Stimulated activated CD8-positive, alpha-beta memory T cell treated with anti-CD3 and anti-CD28 coated beads, Interleukin-15, amount 100 ng/mL, for 24 hours (primary cell): ENCODE measurements around the gene TRIM37.
"Not testable (repeated sequence)": the region's sequence is repeated elsewhere in the genome, so short reads cannot be mapped to it uniquely, and the experiment has no call there.

ENCODE experiments used
- DNase-seq: peaks from one replicate; pipeline ENCODE4 v3.0.0-alpha.2; 2020; ENCODE audit warnings: low read depth

TRIM37 gene

GRCh38 chr17:58995247-58995940 lies 111.3 kb downstream of the TRIM37 start:
- no peak for DNase-seq

- DNase-seq, result no peak
These were observed 113.4 kb downstream of the TRIM37 start for GRCh38 chr17:58993311-58993710.

GRCh38 chr17:58991718-58992331 lies 114.9 kb downstream of the TRIM37 start:
- DNase-seq, result no peak

- no peak for DNase-seq
These were observed 117.1 kb downstream of the TRIM37 start for GRCh38 chr17:58989629-58990028.

GRCh38 chr17:58985971-58986370 lies 120.7 kb downstream of the TRIM37 start:
- DNase-seq, result no peak

GRCh38 chr17:58985367-58985766 lies 121.3 kb downstream of the TRIM37 start:
- DNase-seq, result no peak

- no peak for DNase-seq
These were observed 124.1 kb downstream of the TRIM37 start for GRCh38 chr17:58982626-58983025.

- no peak for DNase-seq
These were observed 125.8 kb downstream of the TRIM37 start for GRCh38 chr17:58980706-58981481.

GRCh38 chr17:58976541-58976940 lies 130.1 kb downstream of the TRIM37 start:
- no peak for DNase-seq

- no peak for DNase-seq
These were observed 132.3 kb downstream of the TRIM37 start for GRCh38 chr17:58974354-58974753.

GRCh38 chr17:58970609-58971450 lies 135.8 kb downstream of the TRIM37 start:
- DNase-seq, result no peak

- no peak for DNase-seq
These were observed 137.1 kb downstream of the TRIM37 start for GRCh38 chr17:58969612-58970011.

GRCh38 chr17:58969156-58969555 lies 137.5 kb downstream of the TRIM37 start:
- no peak for DNase-seq

- no peak for DNase-seq
These were observed 138.1 kb downstream of the TRIM37 start for GRCh38 chr17:58968426-58969061.

GRCh38 chr17:58966208-58966607 lies 140.5 kb downstream of the TRIM37 start:
- no peak for DNase-seq

GRCh38 chr17:58965221-58965620 lies 141.5 kb downstream of the TRIM37 start:
- DNase-seq, result no peak

- no peak for DNase-seq
These were observed 146.6 kb downstream of the TRIM37 start for GRCh38 chr17:58960068-58960467.

- not testable (repeated sequence) for DNase-seq
These were observed 149.0 kb downstream of the TRIM37 start for GRCh38 chr17:58957725-58958073.

GRCh38 chr17:58956997-58957724 lies 149.5 kb downstream of the TRIM37 start:
- DNase-seq, result no peak

- not testable (repeated sequence) for DNase-seq
These were observed 152.3 kb downstream of the TRIM37 start for GRCh38 chr17:58954358-58954757.

- no peak for DNase-seq
These were observed 158.9 kb downstream of the TRIM37 start for GRCh38 chr17:58947824-58948223.
